Astrocyte (in vitro differentiated cells and primary cell): ENCODE data around the gene KCNH6. TPM values are rescaled to one million over a fixed set of nuclear protein-coding genes. Genes with fewer than 3 reads are reported as not detected.

ENCODE experiments used
- DNase-seq: peaks from one replicate; pipeline ENCODE4 v3.0.0-alpha.2; 2010; ENCODE audit warnings: low read depth
- FAIRE-seq: peaks from 2 replicates; lab custom pipeline; 2011; peaks lifted over from hg19 to GRCh38; lab: Jason Lieb, UNC
- H2AFZ ChIP-seq: 2 replicates; pipeline ENCODE4 v1.6.0; 2012; ENCODE audit warnings: low read depth, low read length, inconsistent platforms
- H3K27ac ChIP-seq: 2 replicates; pipeline ENCODE4 v1.5.1; 2011; ENCODE audit warnings: low read depth, low read length, inconsistent platforms
- H3K27me3 ChIP-seq: 2 replicates; pipeline ENCODE4 v1.6.0; 2011; ENCODE audit warnings: low read length, inconsistent platforms; ENCODE audit not compliant: insufficient read depth
- H3K36me3 ChIP-seq: 2 replicates; pipeline ENCODE4 v1.5.1; 2011; ENCODE audit warnings: low read length, inconsistent platforms; ENCODE audit not compliant: insufficient read depth
- H3K4me1 ChIP-seq: 2 replicates; pipeline ENCODE4 v1.5.1; 2011; ENCODE audit warnings: low read length, inconsistent platforms; ENCODE audit not compliant: insufficient read depth
- H3K4me2 ChIP-seq: 2 replicates; pipeline ENCODE4 v1.6.0; 2012; ENCODE audit warnings: low read length, inconsistent platforms
- H3K4me3 ChIP-seq: 2 replicates; pipeline ENCODE4 v1.5.1; 2011; ENCODE audit warnings: low read depth, mild to moderate bottlenecking, low read length, inconsistent platforms; ENCODE audit not compliant: insufficient read depth
- H3K79me2 ChIP-seq: 2 replicates; pipeline ENCODE4 v1.6.0; 2012; ENCODE audit warnings: mild to moderate bottlenecking, low read length, inconsistent platforms; ENCODE audit not compliant: insufficient read depth
- H3K9ac ChIP-seq: 2 replicates; pipeline ENCODE4 v1.6.0; 2012; ENCODE audit warnings: mild to moderate bottlenecking, low read length, inconsistent platforms
- H3K9me3 ChIP-seq: 2 replicates; pipeline ENCODE4 v1.5.1; 2012; ENCODE audit warnings: low read depth, mild to moderate bottlenecking, low read length, inconsistent platforms; ENCODE audit not compliant: insufficient read depth
- H4K20me1 ChIP-seq: 2 replicates; pipeline ENCODE4 v1.6.0; 2012; ENCODE audit warnings: low read length, inconsistent platforms; ENCODE audit not compliant: insufficient read depth
- H3K27ac Mint-ChIP-seq: one replicate; pipeline ENCODE4 v1.8.0; 2021; ENCODE audit warnings: mild to moderate bottlenecking, mixed read lengths; ENCODE audit not compliant: unreplicated experiment
- H3K27me3 Mint-ChIP-seq: one replicate; pipeline ENCODE4 v1.8.0; 2021; ENCODE audit warnings: low read depth, mixed read lengths; ENCODE audit not compliant: unreplicated experiment
- H3K36me3 Mint-ChIP-seq: one replicate; pipeline ENCODE4 v1.8.0; 2021; ENCODE audit warnings: low read depth, mixed read lengths; ENCODE audit not compliant: unreplicated experiment
- H3K4me1 Mint-ChIP-seq: one replicate; pipeline ENCODE4 v1.8.0; 2021; ENCODE audit warnings: low read depth, mixed read lengths; ENCODE audit not compliant: unreplicated experiment
- H3K4me3 Mint-ChIP-seq: one replicate; pipeline ENCODE4 v1.8.0; 2021; ENCODE audit warnings: mild to moderate bottlenecking, moderate library complexity, mixed read lengths; ENCODE audit not compliant: unreplicated experiment
- H3K9me3 Mint-ChIP-seq: one replicate; pipeline ENCODE4 v1.8.0; 2021; ENCODE audit warnings: mild to moderate bottlenecking, mixed read lengths; ENCODE audit not compliant: unreplicated experiment
- EZH2 ChIP-seq: IDR thresholded peaks from 2 replicates; pipeline ENCODE4 v1.6.1; 2012; ENCODE audit warnings: mild to moderate bottlenecking, low read length, inconsistent platforms; ENCODE audit not compliant: insufficient read depth
- total RNA-seq: library from RNA; stranded (reverse); gene quantifications from 2 replicates; pipeline ENCODE4 v1.2.1, GENCODE V29; 2021
- TF ChIP-seq, protein P1 (sequence below): IDR thresholded peaks from 2 replicates; pipeline ENCODE4 v1.5.1; 2011; ENCODE audit warnings: low read depth, mild to moderate bottlenecking, inconsistent platforms, low read length, moderate library complexity; ENCODE audit not compliant: insufficient read depth

The KCNH6 gene
- total RNA-seq, 1 donor from 2014 or later = not detected

- H3K4me2 ChIP-seq = no peak overlapping the region
Observed at GRCh38 chr17:63504261-63504660, 18.9 kb upstream of the KCNH6 start.

DNA sequence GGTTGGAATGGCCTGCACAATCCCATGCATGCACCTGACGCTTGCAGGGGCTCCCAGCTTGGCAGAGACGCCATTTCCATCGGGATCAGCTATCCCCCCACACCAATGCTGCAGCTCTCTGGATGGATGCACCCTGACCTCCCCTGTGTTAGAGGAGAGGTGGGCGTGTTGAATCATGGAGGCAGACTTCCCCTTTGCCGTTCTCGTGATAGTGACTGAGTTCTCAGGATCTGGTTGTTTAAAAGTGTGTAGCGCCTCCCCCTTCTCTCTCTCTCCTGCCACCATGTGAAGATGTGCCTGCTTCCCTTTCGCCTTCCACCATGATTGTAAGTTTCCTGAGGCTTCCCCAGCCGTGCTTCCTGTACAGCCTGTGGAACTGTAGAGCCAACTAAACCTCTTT, 17.8 kb upstream of the KCNH6 start:
- no peak overlapping the region for H3K4me2 ChIP-seq
- H3K27ac ChIP-seq = no peak overlapping the region
- H3K27me3 ChIP-seq = peaks cover 38% of the 10 kb centered on the region
- no peak overlapping the region for H3K4me3 ChIP-seq
- no peaks in the 10 kb centered on the region for H3K79me2 ChIP-seq
- H2AFZ ChIP-seq = no peak overlapping the region
- Mint-ChIP-seq H3K9me3 (peaks cover 11% of the 10 kb centered on the region), H3K36me3 (peaks cover 2% of the 10 kb centered on the region), H3K27ac (no peak overlapping the region), H3K4me1 (no peaks in the 10 kb centered on the region), H3K4me3 (no peak overlapping the region), H3K27me3 (peaks cover 65% of the 10 kb centered on the region)
- DNase-seq (no peak), FAIRE-seq (no peak)
- H3K9me3 ChIP-seq = peaks cover 7% of the 10 kb centered on the region
- TF ChIP-seq EZH2 = no peak
- TF ChIP-seq, protein P1, sequence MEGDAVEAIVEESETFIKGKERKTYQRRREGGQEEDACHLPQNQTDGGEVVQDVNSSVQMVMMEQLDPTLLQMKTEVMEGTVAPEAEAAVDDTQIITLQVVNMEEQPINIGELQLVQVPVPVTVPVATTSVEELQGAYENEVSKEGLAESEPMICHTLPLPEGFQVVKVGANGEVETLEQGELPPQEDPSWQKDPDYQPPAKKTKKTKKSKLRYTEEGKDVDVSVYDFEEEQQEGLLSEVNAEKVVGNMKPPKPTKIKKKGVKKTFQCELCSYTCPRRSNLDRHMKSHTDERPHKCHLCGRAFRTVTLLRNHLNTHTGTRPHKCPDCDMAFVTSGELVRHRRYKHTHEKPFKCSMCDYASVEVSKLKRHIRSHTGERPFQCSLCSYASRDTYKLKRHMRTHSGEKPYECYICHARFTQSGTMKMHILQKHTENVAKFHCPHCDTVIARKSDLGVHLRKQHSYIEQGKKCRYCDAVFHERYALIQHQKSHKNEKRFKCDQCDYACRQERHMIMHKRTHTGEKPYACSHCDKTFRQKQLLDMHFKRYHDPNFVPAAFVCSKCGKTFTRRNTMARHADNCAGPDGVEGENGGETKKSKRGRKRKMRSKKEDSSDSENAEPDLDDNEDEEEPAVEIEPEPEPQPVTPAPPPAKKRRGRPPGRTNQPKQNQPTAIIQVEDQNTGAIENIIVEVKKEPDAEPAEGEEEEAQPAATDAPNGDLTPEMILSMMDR = no peak
- H3K4me1 ChIP-seq = no peaks in the 10 kb centered on the region
- H3K36me3 ChIP-seq = no peaks in the 10 kb centered on the region
- no peak overlapping the region for H3K9ac ChIP-seq
- no peaks in the 10 kb centered on the region for H4K20me1 ChIP-seq

More at GRCh38 chr17:63504261-63504660, 18.9 kb upstream of the KCNH6 start:
- TF ChIP-seq, protein P1 = no peak
- no peak for TF ChIP-seq EZH2
- no peaks in the 10 kb centered on the region for H3K36me3 ChIP-seq
- H3K9me3 Mint-ChIP-seq = peaks cover 9% of the 10 kb centered on the region
- H3K4me3 ChIP-seq = no peak overlapping the region
- H3K4me1 ChIP-seq = no peaks in the 10 kb centered on the region
- no peak overlapping the region for H2AFZ ChIP-seq
- H3K27ac ChIP-seq = no peak overlapping the region
- no peaks in the 10 kb centered on the region for H3K79me2 ChIP-seq
- H3K36me3 Mint-ChIP-seq = peaks cover 2% of the 10 kb centered on the region
- H3K4me3 Mint-ChIP-seq = no peak overlapping the region
- no peaks in the 10 kb centered on the region for H3K4me1 Mint-ChIP-seq
- no peak overlapping the region for H3K9ac ChIP-seq
- peaks cover 38% of the 10 kb centered on the region for H3K27me3 ChIP-seq
- H4K20me1 ChIP-seq = no peaks in the 10 kb centered on the region
- peaks cover 7% of the 10 kb centered on the region for H3K9me3 ChIP-seq
- FAIRE-seq (no peak), DNase-seq (no peak)
- H3K27ac Mint-ChIP-seq = no peak overlapping the region
- H3K27me3 Mint-ChIP-seq = peaks cover 60% of the 10 kb centered on the region

- no peak for DNase-seq
- H3K27me3 ChIP-seq = peaks cover 31% of the 10 kb centered on the region
- no peak overlapping the region for H3K9ac ChIP-seq
- peaks cover 7% of the 10 kb centered on the region for H3K9me3 ChIP-seq
- no peaks in the 10 kb centered on the region for H3K4me1 Mint-ChIP-seq
- H3K27ac Mint-ChIP-seq = no peak overlapping the region
- H3K27ac ChIP-seq = no peak overlapping the region
- FAIRE-seq = no peak
- no peak overlapping the region for H2AFZ ChIP-seq
- H3K36me3 Mint-ChIP-seq = peaks cover 2% of the 10 kb centered on the region
- no peak overlapping the region for H3K4me3 ChIP-seq
- H3K4me3 Mint-ChIP-seq = no peak overlapping the region
- H3K27me3 Mint-ChIP-seq = peaks cover 61% of the 10 kb centered on the region
- H3K79me2 ChIP-seq = no peaks in the 10 kb centered on the region
- peaks cover 11% of the 10 kb centered on the region for H3K9me3 Mint-ChIP-seq
- H3K36me3 ChIP-seq = no peaks in the 10 kb centered on the region
- no peaks in the 10 kb centered on the region for H4K20me1 ChIP-seq
- no peaks in the 10 kb centered on the region for H3K4me1 ChIP-seq
- no peak for TF ChIP-seq EZH2
- TF ChIP-seq, protein P1 = no peak
- H3K4me2 ChIP-seq = no peak overlapping the region
Observed at GRCh38 chr17:63506627-63507026, 16.5 kb upstream of the KCNH6 start.
